Measurements from ENCODE around the gene CHIA.

- TF ChIP-seq EGR1 (conservative IDR thresholded peaks at IDR 0.05): no peak
- TF ChIP-seq POLR2A (conservative IDR thresholded peaks at IDR 0.05): no peak
- TF ChIP-seq ZNF354B (CRISPR knock-in tag; IDR thresholded peaks at IDR 0.05): no peak
- TF ChIP-seq MXD1 (CRISPR knock-in tag; IDR thresholded peaks at IDR 0.05; ENCODE audit: borderline replicate concordance, poor library complexity, severe bottlenecking): no peak
- no peak for TF ChIP-seq ZNF764 (CRISPR knock-in tag; IDR thresholded peaks at IDR 0.05; ENCODE audit: low read depth)
- TF ChIP-seq RAD21 (CRISPR knock-in tag; conservative IDR thresholded peaks at IDR 0.05 in 1 of 2, IDR thresholded peaks at IDR 0.05 in 1 of 2): no peak
- TF ChIP-seq, protein P1, sequence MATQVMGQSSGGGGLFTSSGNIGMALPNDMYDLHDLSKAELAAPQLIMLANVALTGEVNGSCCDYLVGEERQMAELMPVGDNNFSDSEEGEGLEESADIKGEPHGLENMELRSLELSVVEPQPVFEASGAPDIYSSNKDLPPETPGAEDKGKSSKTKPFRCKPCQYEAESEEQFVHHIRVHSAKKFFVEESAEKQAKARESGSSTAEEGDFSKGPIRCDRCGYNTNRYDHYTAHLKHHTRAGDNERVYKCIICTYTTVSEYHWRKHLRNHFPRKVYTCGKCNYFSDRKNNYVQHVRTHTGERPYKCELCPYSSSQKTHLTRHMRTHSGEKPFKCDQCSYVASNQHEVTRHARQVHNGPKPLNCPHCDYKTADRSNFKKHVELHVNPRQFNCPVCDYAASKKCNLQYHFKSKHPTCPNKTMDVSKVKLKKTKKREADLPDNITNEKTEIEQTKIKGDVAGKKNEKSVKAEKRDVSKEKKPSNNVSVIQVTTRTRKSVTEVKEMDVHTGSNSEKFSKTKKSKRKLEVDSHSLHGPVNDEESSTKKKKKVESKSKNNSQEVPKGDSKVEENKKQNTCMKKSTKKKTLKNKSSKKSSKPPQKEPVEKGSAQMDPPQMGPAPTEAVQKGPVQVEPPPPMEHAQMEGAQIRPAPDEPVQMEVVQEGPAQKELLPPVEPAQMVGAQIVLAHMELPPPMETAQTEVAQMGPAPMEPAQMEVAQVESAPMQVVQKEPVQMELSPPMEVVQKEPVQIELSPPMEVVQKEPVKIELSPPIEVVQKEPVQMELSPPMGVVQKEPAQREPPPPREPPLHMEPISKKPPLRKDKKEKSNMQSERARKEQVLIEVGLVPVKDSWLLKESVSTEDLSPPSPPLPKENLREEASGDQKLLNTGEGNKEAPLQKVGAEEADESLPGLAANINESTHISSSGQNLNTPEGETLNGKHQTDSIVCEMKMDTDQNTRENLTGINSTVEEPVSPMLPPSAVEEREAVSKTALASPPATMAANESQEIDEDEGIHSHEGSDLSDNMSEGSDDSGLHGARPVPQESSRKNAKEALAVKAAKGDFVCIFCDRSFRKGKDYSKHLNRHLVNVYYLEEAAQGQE (IDR thresholded peaks at IDR 0.05; ENCODE audit: borderline replicate concordance): no peak
- TF ChIP-seq, protein P1 (CRISPR knock-in tag; IDR thresholded peaks at IDR 0.05; ENCODE audit: low read depth): no peak
- no peak for TF ChIP-seq MTA3 (IDR thresholded peaks at IDR 0.05; ENCODE audit: borderline replicate concordance)
These were observed 78.5 kb downstream of the CHIA start for GRCh38 chr1:111369177-111369576.
